Measurements from ENCODE around the gene VANGL2.

The VANGL2 gene

DNA sequence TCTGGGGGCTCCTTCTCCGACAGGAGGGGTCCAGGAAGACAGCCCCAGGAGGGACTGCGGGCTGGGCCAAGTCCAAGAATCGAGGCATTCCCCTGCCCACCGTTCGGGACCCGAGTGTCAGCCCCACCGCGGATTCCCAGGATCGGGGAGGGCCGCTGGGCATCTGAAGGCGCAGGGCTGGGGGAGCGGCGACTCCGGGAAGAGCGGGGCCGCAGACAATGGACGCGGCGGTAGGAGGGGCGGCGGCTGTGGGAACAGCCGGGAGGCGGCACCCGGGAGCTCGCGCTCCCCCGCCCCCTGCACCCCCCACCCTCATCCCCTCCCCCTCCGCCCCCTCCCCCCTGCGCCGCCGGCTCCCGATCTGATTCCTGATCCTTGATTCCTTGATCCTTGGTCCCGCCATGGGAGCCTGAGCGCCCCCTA lies at the start of gene VANGL2:
TSS of gene VANGL2 (plus strand) at position 342 of the 423 bp plus-strand sequence. CDS start 15,274 bp downstream, outside the sequence.
- peak in 1 of 3 experiments; percentile 45 for DNase-seq (ENCODE audit: low read depth in 3 of 3)

GRCh38 chr1:160351629-160352028 lies 48.7 kb upstream of the VANGL2 start:
- no peak for DNase-seq (ENCODE audit: low read depth in 3 of 3)

GRCh38 chr1:160352555-160352954 lies 47.8 kb upstream of the VANGL2 start:
- DNase-seq (ENCODE audit: low read depth in 3 of 3), result no peak

- no peak for DNase-seq (ENCODE audit: low read depth in 3 of 3)
These were observed 47.1 kb upstream of the VANGL2 start for GRCh38 chr1:160353223-160353622.

GRCh38 chr1:160354388-160354985 lies 45.9 kb upstream of the VANGL2 start:
- no peak for DNase-seq (ENCODE audit: low read depth in 3 of 3)

- DNase-seq (ENCODE audit: low read depth in 3 of 3), result no peak
These were observed 42.9 kb upstream of the VANGL2 start for GRCh38 chr1:160357286-160358002.

DNA sequence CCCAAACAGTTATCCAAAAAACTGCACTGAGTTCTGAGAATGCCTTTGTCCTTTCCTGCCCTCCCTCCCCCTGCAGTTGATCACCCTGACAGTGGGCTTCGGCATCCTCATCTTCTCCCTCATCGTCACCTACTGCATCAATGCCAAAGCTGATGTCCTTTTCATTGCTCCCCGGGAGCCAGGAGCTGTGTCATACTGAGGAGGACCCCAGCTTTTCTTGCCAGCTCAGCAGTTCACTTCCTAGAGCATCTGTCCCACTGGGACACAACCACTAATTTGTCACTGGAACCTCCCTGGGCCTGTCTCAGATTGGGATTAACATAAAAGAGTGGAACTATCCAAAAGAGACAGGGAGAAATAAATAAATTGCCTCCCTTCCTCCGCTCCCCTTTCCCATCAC lies 42.3 kb upstream of the VANGL2 start:
- no peak for DNase-seq (ENCODE audit: low read depth in 3 of 3)

DNA sequence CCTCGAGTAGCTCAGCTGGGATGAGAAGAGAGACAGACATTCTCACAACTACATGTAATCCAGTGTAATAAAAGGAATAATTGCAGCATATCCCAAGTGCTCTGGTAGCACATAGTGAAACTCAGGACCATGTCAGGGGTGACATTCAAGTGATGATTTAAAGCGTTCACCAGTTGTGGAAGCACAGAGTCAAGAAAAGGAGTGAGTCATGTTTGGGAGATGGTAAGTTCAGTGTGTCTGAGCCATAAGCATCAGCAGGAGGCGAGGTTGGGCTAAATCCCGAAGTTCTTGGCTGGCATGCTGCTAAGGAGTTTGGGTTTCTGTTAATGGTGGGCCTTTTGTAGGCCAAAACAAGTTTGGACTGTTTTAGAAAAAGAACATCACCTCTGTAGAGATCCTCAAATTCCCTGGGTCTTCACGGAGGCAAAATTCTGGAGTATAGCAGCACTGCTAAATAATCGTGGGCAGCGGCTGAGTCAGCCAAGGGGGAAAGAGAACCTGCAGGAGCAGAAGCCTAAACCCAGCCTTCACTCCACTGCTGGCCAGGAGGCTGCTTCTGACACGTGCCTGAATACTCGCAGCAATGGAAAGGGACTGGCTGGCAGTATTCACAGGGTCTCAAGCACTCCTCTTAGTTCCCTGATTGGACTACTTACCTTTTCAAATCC lies 40.7 kb upstream of the VANGL2 start:
- no peak for DNase-seq (ENCODE audit: low read depth in 3 of 3)

GRCh38 chr1:160360227-160360695 lies 40.1 kb upstream of the VANGL2 start:
- DNase-seq (ENCODE audit: low read depth in 3 of 3), result no peak

DNA sequence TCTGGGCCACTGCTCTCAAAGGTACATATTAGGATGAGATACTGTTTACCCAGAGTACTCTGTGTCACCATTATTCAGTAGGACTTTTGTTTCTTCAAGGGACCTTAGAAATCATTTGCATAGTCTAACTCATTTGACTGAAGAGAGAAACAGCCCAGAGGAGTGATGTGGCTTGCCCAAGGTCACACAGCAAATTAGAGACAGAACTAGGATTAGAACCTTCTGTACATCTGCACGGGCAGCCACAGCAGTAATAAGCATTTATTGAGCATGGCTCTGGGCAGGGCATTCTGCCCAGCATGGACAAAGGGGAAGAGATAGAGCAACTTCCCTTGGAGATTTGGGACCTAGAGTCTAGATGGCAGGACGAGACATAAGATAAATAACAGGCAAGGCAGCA lies 39.2 kb upstream of the VANGL2 start:
- DNase-seq (ENCODE audit: low read depth in 3 of 3), result no peak

DNA sequence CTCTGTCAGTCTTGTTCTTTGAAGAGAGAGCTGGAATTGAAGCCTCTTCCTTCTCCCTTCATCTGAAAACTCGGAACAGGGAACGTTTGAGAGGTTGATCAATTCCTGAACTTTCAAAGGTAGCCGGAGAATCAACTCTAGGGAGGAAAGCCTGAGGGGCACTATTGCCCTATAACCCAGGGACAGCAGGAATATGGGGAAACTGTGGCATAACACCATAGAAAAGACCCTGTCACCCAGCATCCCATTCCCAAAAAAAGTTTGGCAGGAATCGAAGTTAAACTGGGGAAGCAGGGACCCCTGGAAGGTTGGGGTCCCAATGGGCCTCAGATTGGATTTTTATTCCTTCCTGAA lies 38.6 kb upstream of the VANGL2 start:
- no peak for DNase-seq (ENCODE audit: low read depth in 3 of 3)

- no peak for DNase-seq (ENCODE audit: low read depth in 3 of 3)
These were observed 38.0 kb upstream of the VANGL2 start for GRCh38 chr1:160362168-160362957.

- no peak for DNase-seq (ENCODE audit: low read depth in 3 of 3)
These were observed 37.4 kb upstream of the VANGL2 start for GRCh38 chr1:160363010-160363409.

DNA sequence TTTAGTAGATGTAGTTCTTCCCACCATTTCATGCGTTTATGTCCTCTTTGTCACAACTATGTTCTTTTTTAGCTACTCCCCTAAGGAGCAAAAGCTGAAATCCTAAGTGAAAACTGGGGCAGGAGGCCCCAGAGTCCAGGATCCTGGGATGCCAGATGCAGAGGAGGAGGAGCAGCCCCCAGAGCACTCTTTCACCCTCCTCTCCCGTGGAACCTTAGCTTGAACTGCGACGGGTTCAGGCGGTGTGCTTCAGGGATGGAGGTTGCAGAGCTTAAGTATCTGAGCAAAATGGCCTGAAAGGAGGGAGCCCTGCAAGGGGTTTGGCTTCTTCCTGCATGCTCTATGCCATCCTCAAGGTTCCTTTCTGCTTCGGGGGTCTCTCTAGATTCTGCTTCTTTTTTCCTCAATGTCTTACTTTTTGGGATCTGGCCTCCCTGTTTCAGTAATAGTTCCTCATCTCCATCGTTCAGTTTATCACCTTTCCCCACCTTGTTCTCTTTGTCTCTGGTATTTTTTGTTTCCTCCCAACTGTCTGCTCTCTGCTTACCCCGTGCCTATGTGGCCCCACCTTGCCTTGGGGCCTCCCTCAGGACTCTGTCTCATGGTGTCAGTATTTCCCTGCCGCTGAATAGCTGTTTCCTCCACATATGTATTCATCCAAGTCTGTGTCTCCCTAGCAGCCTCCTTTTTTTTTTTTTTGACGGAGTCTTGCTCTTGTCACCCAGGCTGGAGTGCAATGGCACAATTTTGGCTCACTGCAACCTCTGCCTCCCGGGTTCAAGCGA lies 36.2 kb upstream of the VANGL2 start:
- no peak for DNase-seq (ENCODE audit: low read depth in 3 of 3)

GRCh38 chr1:160365325-160365724 lies 35.0 kb upstream of the VANGL2 start:
- no peak for DNase-seq (ENCODE audit: low read depth in 3 of 3)

DNA sequence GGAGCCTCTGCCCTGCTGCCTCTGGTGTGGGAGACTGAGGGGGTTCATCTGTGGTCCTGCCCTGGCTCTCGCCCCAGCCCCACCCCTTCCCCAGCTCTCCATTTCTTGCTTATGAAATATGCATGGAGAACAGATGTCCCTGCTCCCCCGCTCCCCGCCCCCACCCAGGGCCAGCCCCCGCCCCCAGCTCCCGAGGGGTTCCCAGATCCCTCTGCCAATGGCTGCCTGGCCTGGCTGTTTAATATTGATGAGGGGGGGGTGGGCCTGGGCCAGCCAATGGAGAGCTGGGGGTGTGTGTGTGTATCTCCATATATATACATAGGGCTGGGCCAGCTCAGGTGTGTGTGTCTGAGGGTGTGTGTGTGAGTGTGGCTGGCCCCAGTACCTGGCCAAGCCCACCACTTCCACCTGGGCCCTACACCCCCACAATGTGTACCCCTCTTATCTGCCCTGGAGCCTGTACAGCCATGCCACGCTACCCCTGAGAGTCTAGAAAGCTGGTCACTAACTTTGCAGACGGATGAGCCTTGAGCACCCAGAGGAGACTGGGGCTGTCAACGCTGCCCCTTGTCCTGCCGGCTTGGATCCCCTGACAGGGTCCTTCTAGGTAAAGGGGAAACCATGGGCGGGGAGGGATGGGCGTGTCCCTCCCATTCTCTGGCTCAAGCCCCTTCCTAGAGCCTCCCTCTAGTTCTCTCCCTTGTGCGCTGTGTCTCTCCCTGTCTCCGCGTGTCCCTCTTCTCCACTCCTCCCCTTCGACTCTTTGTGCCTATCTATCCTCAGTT lies 33.4 kb upstream of the VANGL2 start, which contains the start of gene NHLH1:
TSS of gene NHLH1 (plus strand) at position 341 of the 785 bp plus-strand sequence. CDS start 3,661 bp downstream, outside the sequence.
- no peak for DNase-seq (ENCODE audit: low read depth in 3 of 3)

DNA sequence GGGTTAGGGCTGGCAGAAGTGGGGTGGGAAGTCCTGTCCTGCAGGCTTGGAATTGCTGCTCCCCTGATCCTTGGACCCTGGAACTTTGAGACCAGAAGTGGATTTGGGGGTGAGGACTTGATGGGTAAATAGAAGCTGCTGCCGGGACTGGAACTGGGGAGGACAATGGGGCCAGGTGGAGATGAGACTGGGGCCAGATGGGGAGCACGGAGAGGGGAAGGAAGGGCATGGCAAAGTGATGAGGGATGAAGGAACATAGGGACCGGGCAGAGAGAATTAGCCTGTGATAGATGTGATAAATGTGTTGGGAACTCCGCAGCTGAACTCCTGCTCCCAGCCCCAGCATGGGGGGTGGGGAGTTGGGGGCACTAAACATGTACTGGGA lies 32.9 kb upstream of the VANGL2 start:
- DNase-seq (ENCODE audit: low read depth in 3 of 3), result no peak

- no peak for DNase-seq (ENCODE audit: low read depth in 3 of 3)
These were observed 32.1 kb upstream of the VANGL2 start for GRCh38 chr1:160367934-160368923.

DNA sequence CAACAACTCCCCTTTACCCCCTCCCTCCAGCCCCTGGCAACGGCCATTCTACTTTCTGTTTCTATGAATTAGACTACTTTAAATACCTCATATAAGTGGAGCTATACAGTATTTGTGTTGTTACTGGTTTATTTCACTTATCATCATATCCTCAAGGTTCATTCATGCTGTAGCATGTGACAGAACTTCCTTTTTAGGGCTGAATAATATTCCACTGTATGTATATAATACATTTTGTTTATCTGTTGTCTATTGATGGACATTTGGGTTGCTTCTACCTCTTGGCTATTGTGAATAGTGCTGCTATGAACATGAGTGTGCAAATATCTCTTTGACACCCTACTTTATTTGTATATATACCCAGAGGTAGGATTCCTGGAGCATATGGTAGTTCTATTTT lies 31.3 kb upstream of the VANGL2 start:
- no peak for DNase-seq (ENCODE audit: low read depth in 3 of 3)
